GM21360 (cell line): ENCODE data around the gene SOWAHA.
A peak's percentile ranks its signal among the peaks of the same experiment; 100 is the strongest.
"Not testable (repeated sequence)": the region's sequence is repeated elsewhere in the genome, so short reads cannot be mapped to it uniquely, and the experiment has no call there.

ENCODE experiments used
- ATAC-seq: cut with Tn5 transposase; IDR thresholded peaks from one replicate; pipeline ENCODE4 v1.9.1; 2021; ENCODE audit warnings: mild to moderate bottlenecking, moderate library complexity; ENCODE audit not compliant: unreplicated experiment

The SOWAHA gene

DNA sequence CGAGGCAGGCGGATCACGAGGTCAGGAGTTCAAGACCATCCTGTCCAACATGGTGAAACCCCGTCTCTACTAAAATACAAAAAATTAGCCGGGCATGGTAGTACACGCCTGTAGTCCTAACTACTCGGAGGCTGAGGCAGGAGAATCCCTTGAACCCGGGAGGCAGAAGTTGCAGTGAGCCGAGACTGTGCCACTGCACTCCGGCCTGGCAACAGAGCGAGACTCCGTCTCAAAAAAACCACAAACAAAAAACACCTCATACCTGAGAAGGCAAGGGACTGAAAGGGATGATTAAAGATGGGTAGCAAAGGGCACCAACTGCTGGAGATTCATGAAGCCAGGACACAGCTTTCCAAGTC, 6.3 kb upstream of the SOWAHA start:
- not testable (repeated sequence) for ATAC-seq

DNA sequence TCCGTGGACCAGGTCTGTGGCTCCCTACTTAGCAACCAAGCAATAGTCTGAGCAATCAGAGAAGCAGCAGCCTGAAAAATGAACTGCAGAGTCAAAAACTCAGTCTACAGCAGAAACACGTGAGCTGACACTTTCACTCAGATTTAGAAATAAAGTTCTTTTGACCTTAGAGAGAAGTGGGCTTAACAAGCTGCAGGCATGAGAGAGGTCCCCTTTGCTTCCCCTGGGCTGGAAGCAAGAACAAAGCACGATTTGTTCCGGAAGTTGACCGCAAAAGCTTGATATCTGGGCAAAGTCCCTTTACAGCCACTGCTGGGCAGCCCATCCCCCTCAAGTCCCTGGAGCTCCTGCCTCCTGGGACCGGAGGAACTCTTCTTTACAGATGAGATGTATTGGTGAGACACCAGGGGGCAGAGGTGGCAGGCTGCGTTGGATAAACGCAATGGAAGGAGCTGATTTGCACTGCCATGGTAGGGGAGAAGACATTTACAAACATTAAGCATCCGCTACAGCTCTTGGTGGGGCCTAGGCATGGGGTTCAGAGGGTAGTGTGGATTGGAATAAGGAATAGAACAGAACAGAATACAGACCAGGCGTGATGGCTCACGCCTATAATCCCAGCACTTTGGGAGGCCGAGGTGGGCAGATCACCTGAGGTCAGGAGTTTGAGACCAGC, 5.8 kb upstream of the SOWAHA start:
- no peak for ATAC-seq

DNA sequence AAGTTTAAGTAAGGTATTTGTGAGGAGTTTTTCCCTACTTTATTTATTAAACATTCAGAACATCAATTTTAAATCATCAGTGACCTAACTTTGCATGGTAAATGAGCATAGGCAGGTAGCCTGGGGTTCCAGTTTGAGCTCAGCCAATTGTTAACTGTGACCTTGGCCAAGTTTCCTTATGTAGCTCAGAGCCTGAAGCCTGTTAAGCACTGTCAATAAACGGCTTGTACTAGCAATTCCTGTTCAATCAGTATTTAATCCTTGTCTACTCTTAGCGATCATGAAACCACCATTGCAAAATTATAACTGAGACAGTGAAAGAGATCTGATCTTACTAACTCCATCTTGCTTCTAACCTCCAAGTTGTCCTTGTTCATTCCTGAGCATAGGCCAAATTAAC, 4.7 kb upstream of the SOWAHA start:
- ATAC-seq, result no peak

DNA sequence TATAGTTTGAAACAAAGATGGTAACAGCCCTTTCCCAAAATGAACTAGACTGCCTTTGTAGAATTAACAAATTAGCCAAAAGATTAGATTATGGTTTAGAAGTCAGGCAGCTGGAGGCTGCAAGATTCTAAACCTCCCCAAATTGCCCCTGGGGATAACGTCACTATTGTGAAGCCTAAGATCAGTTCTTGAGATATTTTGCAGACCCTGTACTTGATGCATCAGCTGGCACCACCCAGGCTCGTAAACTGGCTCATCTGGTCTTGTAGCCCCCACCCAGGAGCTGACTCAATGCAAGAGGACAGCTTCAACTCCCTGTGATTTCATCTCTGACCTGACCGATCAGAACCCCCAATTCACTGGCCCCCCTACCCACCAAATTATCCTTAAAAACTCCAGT, 4.2 kb upstream of the SOWAHA start:
- no peak for ATAC-seq

DNA sequence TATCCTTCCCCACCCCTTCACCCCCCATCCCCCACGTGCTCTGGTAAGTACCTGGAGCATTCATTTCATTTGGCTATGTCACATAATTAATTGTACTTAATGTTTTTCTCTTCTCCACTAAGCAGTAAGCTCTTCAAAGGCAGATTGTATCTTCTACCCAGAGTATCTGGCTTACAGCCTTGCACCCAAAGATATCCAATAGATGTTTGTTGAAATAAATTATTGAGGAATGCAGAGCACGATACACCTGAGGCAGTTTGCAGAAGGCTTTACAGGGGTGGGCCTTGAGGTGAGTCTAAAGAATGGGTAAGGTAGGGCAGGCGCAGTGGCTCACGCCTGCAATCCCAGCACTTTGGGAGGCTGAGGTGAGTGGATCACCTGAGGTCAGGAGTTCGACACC, 2.5 kb upstream of the SOWAHA start:
- ATAC-seq, result no peak

DNA sequence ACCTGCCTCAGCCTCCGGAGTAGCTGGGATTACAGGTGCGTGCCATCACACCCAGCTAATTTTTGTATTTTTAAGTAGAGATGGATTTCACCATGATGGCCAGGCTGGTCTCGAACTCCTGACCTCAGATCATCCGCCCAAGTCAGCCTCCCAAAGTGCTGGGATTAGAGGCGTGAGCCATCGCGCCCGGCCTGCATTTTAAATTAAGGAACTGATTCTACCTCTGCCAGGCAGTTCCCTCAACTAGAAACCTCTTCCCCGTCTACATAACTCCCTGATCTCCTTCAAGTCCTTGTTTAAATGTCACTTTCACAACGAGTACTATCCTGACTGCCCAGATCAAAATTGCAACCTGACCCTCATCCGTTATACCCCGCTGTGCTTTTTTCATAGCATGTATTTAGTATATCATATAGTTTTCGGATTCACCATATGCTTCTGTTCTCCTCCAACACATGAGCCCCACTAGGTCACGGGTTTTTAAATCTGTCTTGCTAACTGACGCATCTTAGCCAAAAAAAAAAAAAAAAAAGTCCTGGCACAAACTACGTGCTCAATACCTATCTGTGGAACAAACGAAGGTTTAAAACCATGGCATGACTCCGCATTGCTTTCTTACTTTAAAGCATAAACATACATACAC, 858 bp upstream of the SOWAHA start:
- ATAC-seq, result no peak

DNA sequence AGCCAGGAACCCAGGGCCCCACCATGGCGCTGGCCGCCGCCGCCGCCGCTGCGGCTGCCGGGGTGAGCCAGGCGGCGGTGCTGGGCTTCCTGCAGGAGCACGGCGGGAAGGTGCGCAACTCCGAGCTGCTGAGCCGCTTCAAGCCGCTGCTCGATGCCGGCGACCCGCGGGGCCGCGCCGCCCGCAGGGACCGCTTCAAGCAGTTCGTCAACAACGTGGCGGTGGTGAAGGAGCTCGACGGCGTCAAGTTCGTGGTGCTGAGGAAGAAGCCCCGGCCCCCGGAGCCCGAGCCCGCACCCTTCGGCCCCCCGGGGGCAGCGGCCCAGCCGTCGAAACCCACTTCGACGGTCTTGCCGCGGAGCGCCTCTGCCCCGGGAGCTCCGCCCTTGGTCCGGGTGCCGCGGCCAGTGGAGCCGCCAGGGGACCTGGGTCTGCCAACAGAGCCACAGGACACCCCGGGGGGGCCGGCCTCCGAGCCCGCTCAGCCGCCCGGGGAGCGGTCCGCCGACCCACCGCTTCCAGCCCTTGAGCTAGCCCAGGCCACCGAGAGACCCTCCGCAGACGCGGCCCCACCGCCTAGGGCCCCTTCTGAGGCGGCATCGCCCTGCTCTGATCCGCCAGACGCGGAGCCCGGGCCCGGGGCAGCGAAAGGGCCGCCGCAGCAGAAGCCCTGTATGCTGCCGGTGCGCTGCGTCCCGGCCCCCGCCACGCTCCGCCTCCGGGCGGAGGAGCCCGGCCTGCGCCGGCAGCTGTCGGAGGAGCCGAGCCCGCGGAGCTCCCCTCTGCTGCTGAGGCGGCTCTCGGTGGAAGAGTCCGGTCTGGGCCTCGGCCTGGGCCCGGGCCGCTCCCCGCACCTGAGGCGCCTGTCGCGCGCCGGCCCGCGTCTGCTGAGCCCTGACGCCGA, 749 bp downstream of the SOWAHA start:
- ATAC-seq, result no peak

DNA sequence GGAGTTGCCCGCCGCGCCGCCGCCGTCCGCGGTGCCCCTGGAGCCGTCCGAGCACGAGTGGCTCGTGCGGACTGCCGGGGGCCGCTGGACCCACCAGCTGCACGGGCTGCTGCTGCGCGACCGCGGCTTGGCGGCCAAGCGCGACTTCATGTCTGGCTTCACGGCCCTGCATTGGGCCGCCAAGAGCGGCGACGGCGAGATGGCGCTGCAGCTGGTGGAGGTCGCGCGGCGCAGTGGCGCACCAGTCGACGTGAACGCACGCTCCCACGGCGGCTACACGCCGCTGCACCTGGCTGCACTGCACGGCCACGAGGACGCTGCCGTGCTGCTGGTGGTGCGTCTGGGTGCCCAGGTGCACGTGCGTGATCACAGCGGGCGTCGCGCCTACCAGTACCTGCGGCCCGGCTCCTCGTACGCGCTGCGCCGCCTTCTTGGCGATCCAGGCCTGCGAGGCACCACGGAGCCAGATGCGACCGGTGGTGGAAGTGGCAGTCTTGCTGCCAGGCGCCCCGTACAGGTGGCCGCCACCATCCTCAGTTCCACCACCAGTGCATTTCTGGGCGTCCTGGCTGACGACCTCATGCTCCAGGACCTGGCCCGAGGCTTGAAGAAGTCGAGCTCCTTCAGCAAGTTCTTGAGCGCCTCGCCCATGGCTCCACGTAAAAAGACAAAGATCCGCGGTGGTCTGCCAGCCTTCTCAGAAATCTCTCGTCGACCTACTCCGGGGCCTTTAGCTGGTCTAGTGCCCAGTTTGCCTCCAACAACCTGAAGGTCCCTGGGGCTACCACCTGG, 1.6 kb downstream of the SOWAHA start:
- no peak for ATAC-seq

DNA sequence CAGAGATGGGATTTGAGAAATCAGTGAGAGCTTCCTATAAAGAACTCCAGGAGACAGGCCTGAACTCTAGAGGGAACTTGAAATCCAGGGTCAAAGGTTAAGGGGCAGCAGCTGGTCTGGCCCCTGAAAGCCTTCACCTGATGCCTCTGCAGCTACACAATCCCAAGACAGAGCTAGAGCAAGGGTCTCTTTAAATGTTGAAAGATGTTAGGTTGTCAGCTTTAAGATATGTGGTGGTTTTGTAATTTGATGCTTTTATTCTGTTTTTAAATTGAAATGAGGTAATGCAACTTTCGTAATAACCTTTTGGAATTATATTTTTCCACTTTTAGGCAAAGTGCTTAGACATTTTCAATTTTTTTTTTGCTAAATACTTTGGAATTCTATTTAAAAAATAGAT, 2.4 kb downstream of the SOWAHA start:
- ATAC-seq, result no peak

DNA sequence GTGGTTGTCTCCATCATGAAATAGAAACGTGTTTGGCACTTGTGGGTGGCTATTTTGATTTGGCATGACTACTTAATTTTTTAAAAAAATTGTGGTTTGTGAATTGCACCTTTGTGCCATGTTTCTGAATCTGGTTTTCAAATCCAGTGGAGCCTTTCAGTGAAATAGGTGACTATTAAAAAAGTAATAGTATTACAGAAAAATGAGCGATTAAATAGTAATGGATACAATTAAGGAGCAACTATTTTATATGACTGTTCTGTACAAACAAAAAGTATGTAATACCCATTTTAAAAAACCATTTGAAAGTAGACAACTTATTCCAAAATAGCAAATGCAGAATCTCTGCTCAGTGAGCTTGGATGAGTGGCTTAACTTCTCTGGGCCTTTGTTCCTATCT, 3.0 kb downstream of the SOWAHA start:
- ATAC-seq, result no peak

DNA sequence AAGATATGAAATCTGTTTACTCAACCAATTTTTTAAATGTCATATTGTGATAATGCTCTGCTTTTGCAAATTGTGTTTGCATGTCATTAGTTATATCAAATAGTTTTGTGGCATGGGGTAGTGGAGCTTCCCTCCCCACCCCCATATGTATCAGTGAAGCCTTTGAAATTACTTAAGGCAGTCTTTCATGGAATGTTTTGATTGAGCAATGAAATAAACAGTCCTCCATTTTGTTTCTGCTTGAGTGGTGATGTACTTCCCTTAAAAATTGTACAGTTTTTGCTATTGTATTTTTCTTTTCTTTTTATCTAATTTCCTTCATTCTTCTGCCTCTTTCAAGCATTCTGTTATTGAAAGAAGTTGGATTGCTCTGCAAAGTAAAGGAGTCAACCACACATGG, 3.5 kb downstream of the SOWAHA start:
- ATAC-seq, result no peak

DNA sequence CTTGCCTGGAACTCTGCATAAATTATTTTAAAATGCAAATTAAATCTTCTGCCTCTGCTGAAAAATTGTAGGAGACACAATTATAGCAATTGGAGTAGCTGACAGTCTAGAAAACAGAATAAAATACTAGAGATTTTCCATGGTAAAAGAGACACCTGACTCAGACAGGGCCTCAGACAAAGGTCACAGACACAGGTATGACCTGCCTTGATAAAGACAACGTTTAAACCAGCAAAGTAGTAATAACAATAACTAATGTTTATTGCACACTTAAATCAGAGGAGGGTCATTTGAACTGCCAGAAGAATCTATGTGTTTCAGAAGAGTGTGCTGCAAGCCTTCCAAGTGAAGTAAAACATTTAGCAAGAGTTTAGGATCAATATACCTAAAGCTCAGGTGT, 3.9 kb downstream of the SOWAHA start:
- no peak for ATAC-seq

DNA sequence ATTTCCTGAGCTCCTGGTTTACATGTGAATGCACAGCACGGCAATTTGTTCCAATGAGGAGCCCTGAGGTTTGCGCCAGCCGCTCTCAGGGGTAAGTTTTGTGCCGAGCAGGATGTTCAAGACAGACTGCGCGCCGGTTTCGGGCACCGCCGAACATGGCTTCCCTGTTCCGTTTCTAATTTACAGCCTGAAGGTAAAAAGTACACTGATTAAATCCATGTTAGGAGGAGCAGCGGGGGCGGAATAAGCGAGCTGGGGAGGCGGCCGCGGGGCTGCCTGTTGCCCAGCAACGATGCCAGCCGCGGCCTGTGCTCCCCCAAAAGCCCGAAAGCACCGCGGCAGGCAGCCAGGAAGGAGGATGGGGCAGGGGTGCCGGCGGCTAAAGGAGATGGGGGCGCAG, 6.4 kb downstream of the SOWAHA start:
- no peak for ATAC-seq

DNA sequence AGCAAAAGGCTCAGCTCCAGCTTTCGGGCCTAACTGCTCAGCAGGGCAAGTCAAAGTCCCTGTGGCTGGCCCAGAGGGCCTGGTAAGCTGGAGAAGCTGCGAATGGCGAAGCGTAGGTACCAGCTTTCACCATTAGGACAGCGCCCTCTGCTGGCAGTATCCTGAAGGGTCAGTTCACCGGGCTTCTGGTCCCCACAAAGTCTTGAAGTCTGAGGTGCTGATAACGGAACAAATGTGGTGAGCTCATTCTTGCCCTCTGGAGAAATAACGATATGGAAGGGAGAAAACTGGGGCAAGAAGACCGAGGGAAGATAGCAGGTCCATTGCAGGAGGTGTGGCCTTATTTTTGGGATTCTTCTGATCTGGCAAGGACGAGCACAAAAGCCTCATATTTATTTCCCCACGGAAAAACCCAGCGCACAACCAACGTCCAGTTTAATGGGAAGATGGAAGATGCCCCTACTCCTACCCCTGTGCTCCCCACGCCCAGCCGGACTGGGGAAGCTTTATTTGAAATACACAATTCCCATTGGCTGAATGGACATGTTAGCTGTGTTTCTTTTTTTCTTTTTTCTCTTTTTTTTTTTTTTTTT, 7.2 kb downstream of the SOWAHA start:
- ATAC-seq, result peak; percentile 62

DNA sequence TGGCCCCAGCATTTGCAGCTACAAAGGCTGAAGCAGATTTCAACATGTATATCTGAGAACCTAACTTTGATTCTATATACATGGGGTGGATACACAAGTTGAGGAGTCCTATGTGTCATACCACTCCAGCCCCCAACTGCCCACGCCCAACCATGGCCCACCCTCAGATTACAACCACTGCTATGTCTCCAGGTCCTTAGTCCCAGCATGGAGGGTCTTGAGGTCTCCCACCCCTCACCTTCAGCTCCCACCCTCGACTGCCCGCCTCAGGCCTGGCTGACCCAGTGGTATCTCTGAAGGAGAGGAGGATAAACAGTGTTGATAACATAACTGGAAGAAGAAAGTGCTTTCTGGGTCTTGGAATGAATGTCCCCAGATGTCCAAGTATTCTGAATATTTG, 8.2 kb downstream of the SOWAHA start:
- no peak for ATAC-seq

DNA sequence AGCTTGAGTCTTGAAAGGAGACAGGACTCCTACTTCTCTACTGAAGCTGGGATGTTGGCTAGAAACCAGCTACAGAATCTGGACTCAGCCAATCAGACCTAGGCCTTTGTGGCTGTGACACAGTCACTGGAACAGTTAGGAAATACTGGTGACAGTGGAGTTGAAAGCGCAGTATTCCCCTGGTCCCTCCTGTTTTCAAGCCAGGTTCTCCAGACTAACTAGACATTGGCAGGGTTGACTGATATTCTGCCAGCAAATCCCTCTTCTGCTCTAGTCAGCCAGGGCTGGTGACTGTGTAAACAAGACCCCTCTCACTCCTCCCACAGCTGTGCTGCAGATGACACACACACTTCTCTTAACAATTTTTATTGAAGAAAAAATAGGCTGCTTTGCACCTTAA, 8.7 kb downstream of the SOWAHA start:
- ATAC-seq, result no peak

DNA sequence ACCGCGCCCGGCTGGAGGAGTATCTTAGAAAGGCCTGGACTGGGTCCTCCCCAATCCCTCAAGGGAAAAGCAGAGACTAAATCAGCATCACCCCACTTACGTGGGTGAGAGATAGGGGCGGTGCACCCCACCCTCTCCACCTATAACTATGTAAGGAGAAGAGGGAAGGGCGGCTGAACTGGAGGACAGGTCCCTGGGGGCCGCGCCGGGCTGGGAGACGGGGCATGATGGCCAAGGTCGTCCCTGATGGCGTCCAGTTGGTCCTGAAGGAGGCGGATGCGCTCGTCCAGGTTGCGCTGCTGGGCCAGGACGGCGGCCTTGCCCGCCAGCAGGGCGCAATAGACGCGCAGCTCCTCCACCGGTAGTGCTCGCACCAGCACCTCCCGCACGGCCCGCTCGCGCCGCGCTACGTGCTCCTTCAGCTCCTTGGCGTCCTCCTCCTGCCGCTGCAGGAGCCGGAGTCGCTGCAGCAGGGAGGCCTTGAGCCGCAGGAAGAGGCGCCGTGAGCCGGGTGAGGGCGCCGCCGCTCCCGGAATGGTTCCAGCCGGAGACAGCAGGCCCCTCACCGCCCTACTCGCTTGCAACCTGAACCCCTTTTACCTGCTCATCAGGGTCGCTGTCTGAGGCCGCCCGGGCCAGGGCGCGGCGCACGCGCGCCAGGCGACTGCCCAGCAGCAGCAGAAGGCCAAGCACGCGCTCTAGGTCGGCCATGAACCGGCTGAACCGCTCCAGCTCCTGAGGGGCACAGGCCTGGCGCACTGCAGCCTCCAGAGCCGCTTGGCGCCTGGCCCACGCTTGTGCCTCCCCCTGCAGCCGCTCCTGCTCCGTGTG, 9.8 kb downstream of the SOWAHA start:
- ATAC-seq, result no peak

DNA sequence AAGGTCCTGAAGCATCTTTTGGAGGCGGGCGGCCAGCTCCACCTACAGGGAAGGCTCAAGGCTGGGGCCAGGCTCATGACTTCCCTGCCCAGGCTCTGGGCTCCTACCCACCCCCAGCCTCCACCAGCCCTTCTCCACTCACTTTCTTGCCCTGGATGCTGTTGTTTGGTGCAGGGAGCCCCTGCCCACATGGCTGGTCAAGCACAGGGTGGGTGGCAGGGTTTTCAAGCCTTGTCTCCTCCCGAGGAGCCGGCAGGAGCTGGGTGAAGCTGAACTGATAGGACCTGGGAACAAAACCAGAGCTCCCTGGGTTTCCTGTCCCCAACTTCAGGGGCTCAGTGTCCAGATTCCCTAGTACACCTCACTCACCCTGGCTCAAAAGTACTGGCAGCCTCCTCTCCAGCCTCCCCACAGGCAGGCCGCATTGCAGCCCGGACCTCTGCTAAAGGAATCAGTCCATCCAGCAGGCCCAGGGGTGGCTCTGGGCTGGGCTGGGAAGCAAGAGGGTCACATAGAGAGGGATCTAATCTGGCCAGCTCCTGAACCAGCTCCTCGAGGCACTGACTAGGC, 10.5 kb downstream of the SOWAHA start:
- ATAC-seq, result no peak

DNA sequence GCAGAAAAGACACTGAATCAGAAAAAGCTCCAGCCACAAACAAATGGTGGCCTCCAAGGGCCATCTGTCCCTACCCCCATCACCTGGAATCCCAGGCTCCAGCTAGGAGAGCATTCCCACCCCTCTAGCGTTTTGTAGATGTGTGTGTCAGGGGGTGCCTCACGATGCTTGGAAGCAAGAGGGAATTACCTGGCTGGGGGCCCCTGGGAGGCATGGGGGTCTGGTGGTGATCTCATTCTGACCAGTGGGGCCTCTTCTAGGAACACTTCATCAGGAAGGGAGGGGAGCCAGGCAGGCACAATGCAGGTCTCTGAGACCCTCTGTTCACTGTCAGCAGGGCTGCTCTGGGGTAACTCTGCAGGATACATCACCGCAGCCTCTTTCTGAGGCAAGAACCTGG, 11.3 kb downstream of the SOWAHA start:
- no peak for ATAC-seq
